Measurements from ENCODE around the gene PGLYRP1. TPM values are rescaled to one million over a fixed set of nuclear protein-coding genes. Genes with fewer than 3 reads are reported as not detected.

Gene PGLYRP1
- total RNA-seq, 1 experiment from 2014 or later = not detected

- POLR2A ChIA-PET = no interaction called here
- no peaks in the 10 kb centered on the region for H3K27me3 ChIP-seq (ENCODE audit: control insufficient read depth, insufficient read depth, low read length)
- DNase-seq (ENCODE audit: low read depth, low spot score) = no peak
- no TSS peak for BruUV-seq (replicated peaks)
- CTCF ChIA-PET = no interaction called here
- H3K36me3 ChIP-seq (ENCODE audit: control insufficient read depth, insufficient read depth, low read length) = no peaks in the 10 kb centered on the region
- in situ Hi-C loops (cut with HindIII; ENCODE audit: low pct_unique_long_range_greater_than_20kb, low sequenced_read_pairs) = no loop called here
- intact Hi-C loops (cut with micrococcal nuclease; ENCODE audit: unreplicated experiment) = no loop called here
- no peak for TF ChIP-seq TCF7L2 (IDR thresholded peaks at IDR 0.05; ENCODE audit: low read depth, low read length)
- no peak for TF ChIP-seq SIN3A (IDR thresholded peaks at IDR 0.05; ENCODE audit: borderline replicate concordance, insufficient read depth, low read depth, low read length)
- no peak for TF ChIP-seq REST (IDR thresholded peaks at IDR 0.05; ENCODE audit: insufficient read depth in 1 of 2, low read depth in 2 of 2, low read length in 1 of 2)
- TF ChIP-seq CTCF (IDR thresholded peaks at IDR 0.05) = no peak
- TF ChIP-seq POLR2AphosphoS5 (IDR thresholded peaks at IDR 0.05; ENCODE audit: low read depth, low read length) = no peak
- no peaks in the 10 kb centered on the region for H3K9me3 ChIP-seq (ENCODE audit: control insufficient read depth, insufficient read depth, low read depth, low read length)
- 0 out of 2 replicates have a peak, but pooled peaks cover 5% of the 10 kb centered on the region for H3K4me1 ChIP-seq (ENCODE audit: control insufficient read depth, insufficient read depth, low read length)
- no peak for ATAC-seq
- no peak overlapping the region for H3K4me3 ChIP-seq (ENCODE audit: low read depth in 2 of 2, low read length in 2 of 2)
- no peak overlapping the region for H3K27ac ChIP-seq (ENCODE audit: low read length)
Observed at GRCh38 chr19:45969676-45970075, 53.2 kb downstream of the PGLYRP1 start.

Small RNA genes lying within 50 kb of the gene (microRNA-seq; reads per million reads assigned to microRNA genes)
- gene MIR769 (ENCODE audit: unreplicated experiment) = 345 reads per million, percentile 70 among the genes with 10 or more reads in this experiment

Other genes with a start within 250 kb of the PGLYRP1 start
- 119 TPM for gene DMPK, start 240.6 kb downstream of the PGLYRP1 start, total RNA-seq (2021; ENCODE audit: unreplicated experiment)
- 64.6 TPM for gene DMWD, start 230.2 kb downstream of the PGLYRP1 start, total RNA-seq (2021; ENCODE audit: unreplicated experiment)
- not detected for gene RSPH6A, start 207.7 kb downstream of the PGLYRP1 start, total RNA-seq (2021; ENCODE audit: unreplicated experiment)
- gene SYMPK, start 159.9 kb downstream of the PGLYRP1 start, total RNA-seq (2021; ENCODE audit: unreplicated experiment) = 47.7 TPM
- gene FOXA3, start 158.7 kb downstream of the PGLYRP1 start, total RNA-seq (2021; ENCODE audit: unreplicated experiment) = 0.26 TPM
- 21.9 TPM for gene IRF2BP1, start 136.9 kb downstream of the PGLYRP1 start, total RNA-seq (2021; ENCODE audit: unreplicated experiment)
- 11.1 TPM for gene MYPOP, start 120.4 kb downstream of the PGLYRP1 start, total RNA-seq (2021; ENCODE audit: unreplicated experiment)
- not detected for gene NANOS2, start 108.3 kb downstream of the PGLYRP1 start, total RNA-seq (2021; ENCODE audit: unreplicated experiment)
- gene NOVA2, start 49.2 kb downstream of the PGLYRP1 start, total RNA-seq (2021; ENCODE audit: unreplicated experiment) = 0.44 TPM
- gene CCDC61, start 27.6 kb downstream of the PGLYRP1 start, total RNA-seq (2021; ENCODE audit: unreplicated experiment) = 17.9 TPM
- gene IGFL4, start 17.9 kb upstream of the PGLYRP1 start, total RNA-seq (2021; ENCODE audit: unreplicated experiment) = 0.39 TPM
- gene IGFL3, start 101.6 kb upstream of the PGLYRP1 start, total RNA-seq (2021; ENCODE audit: unreplicated experiment) = not detected
- gene IGFL2, start 125.2 kb upstream of the PGLYRP1 start, total RNA-seq (2021; ENCODE audit: unreplicated experiment) = not detected
- not detected for gene IGFL1, start 206.7 kb upstream of the PGLYRP1 start, total RNA-seq (2021; ENCODE audit: unreplicated experiment)